Hematopoietic multipotent progenitor cell (in vitro differentiated cells): ENCODE results near the gene PTK6. TPM values are rescaled to one million over a fixed set of nuclear protein-coding genes. Genes with fewer than 3 reads are reported as not detected.
"Not testable (repeated sequence)": the region's sequence is repeated elsewhere in the genome, so short reads cannot be mapped to it uniquely, and the experiment has no call there.

Experiments used
- DNase-seq, 3 donors: peaks; one replicate each; pipeline ENCODE4 v3.0.0-alpha.2; 2011 to 2015; ENCODE audit warnings: low read depth in 2 of 3, low spot score in 2 of 3
- total RNA-seq: library from RNA; depleted of rRNA; stranded (reverse); fragments of >200 nt; gene quantifications from one replicate; pipeline ENCODE4 v1.2.3, GENCODE V29; 2012

Gene PTK6
- total RNA-seq, 1 donor, result under 0.01 TPM

- DNase-seq, result no peak
Observed at GRCh38 chr20:63484236-63484635, 52.9 kb downstream of the PTK6 start.

GRCh38 chr20:63483834-63484233 lies 53.3 kb downstream of the PTK6 start:
- DNase-seq, result no peak

- DNase-seq, result no peak
Observed at GRCh38 chr20:63482021-63482587, 55.1 kb downstream of the PTK6 start.

- DNase-seq, result no peak
Observed at GRCh38 chr20:63481503-63481902, 55.7 kb downstream of the PTK6 start.

- not testable (repeated sequence) for DNase-seq
Observed at GRCh38 chr20:63479695-63480419, 57.3 kb downstream of the PTK6 start.

GRCh38 chr20:63478346-63479302 lies 58.6 kb downstream of the PTK6 start:
- DNase-seq, result no peak

Other genes starting within 250 kb of the PTK6 start
- not detected for gene COL20A1, start 244.2 kb downstream of the PTK6 start, total RNA-seq
- gene CHRNA4, start 176.0 kb downstream of the PTK6 start, total RNA-seq, result not detected
- gene KCNQ2, start 64.7 kb downstream of the PTK6 start, total RNA-seq, result 0.27 TPM
- 0.27 TPM for gene EEF1A2, start 38.3 kb downstream of the PTK6 start, total RNA-seq
- 87.3 TPM for gene PPDPF, start 16.6 kb downstream of the PTK6 start, total RNA-seq
- not detected for gene SRMS, start 10.4 kb upstream of the PTK6 start, total RNA-seq
- gene FNDC11, start 16.8 kb upstream of the PTK6 start, total RNA-seq, result 1.3 TPM
- gene HELZ2, start 36.9 kb upstream of the PTK6 start, total RNA-seq, result 69.7 TPM
- 11.8 TPM for gene GMEB2, start 89.7 kb upstream of the PTK6 start, total RNA-seq
- 97.2 TPM for gene STMN3, start 116.0 kb upstream of the PTK6 start, total RNA-seq
- 13.5 TPM for gene RTEL1, start 120.9 kb upstream of the PTK6 start, total RNA-seq
- 0.54 TPM for gene TNFRSF6B, start 159.3 kb upstream of the PTK6 start, total RNA-seq
- 52.0 TPM for gene ARFRP1, start 170.6 kb upstream of the PTK6 start, total RNA-seq
- gene ZGPAT, start 170.7 kb upstream of the PTK6 start, total RNA-seq, result 33.4 TPM
- 15.6 TPM for gene LIME1, start 199.3 kb upstream of the PTK6 start, total RNA-seq
- 14.3 TPM for gene SLC2A4RG, start 202.4 kb upstream of the PTK6 start, total RNA-seq